ENCODE measurements around the gene PTPRQ. TPM values are rescaled to one million over a fixed set of nuclear protein-coding genes. Genes with fewer than 3 reads are reported as not detected.

PTPRQ gene
- total RNA-seq, 4 donors from 2014 or later, result 0.47 to 47.3 (median 8.5) TPM

- peak; percentile 73 for ATAC-seq (ENCODE audit: low FRiP score)
- DNase-seq (ENCODE audit: low spot score), result no peak
- TF ChIP-seq CTCF (IDR thresholded peaks at IDR 0.05), result no peak
These were observed 183.7 kb downstream of the PTPRQ start for GRCh38 chr12:80627782-80628181.

- no peak for ATAC-seq (ENCODE audit: low FRiP score)
- DNase-seq (ENCODE audit: low spot score), result no peak
- TF ChIP-seq CTCF (IDR thresholded peaks at IDR 0.05), result no peak
These were observed 188.8 kb downstream of the PTPRQ start for GRCh38 chr12:80632835-80633234.

- ATAC-seq (ENCODE audit: low FRiP score) (no peak), DNase-seq (ENCODE audit: low spot score) (no peak)
- TF ChIP-seq CTCF (IDR thresholded peaks at IDR 0.05), result no peak
These were observed 190.9 kb downstream of the PTPRQ start for GRCh38 chr12:80634903-80635302.

- DNase-seq (ENCODE audit: low spot score) (no peak), ATAC-seq (ENCODE audit: low FRiP score) (no peak)
- TF ChIP-seq CTCF (IDR thresholded peaks at IDR 0.05), result no peak
These were observed 192.8 kb downstream of the PTPRQ start for GRCh38 chr12:80636832-80637231.

- no peak for TF ChIP-seq CTCF (IDR thresholded peaks at IDR 0.05)
- DNase-seq (ENCODE audit: low spot score) (no peak), ATAC-seq (ENCODE audit: low FRiP score) (no peak)
These were observed 197.9 kb downstream of the PTPRQ start for GRCh38 chr12:80641936-80642335.

- TF ChIP-seq CTCF (IDR thresholded peaks at IDR 0.05), result no peak
- no peak for ATAC-seq (ENCODE audit: low FRiP score)
- no peak for DNase-seq (ENCODE audit: low spot score)
These were observed 199.9 kb downstream of the PTPRQ start for GRCh38 chr12:80643961-80644360.

- ATAC-seq (ENCODE audit: low FRiP score) (no peak), DNase-seq (ENCODE audit: low spot score) (no peak)
- TF ChIP-seq CTCF (IDR thresholded peaks at IDR 0.05), result no peak
These were observed 204.8 kb downstream of the PTPRQ start for GRCh38 chr12:80648881-80649280.
